Measurements from ENCODE around the gene CNNM4.

Gene CNNM4

DNA sequence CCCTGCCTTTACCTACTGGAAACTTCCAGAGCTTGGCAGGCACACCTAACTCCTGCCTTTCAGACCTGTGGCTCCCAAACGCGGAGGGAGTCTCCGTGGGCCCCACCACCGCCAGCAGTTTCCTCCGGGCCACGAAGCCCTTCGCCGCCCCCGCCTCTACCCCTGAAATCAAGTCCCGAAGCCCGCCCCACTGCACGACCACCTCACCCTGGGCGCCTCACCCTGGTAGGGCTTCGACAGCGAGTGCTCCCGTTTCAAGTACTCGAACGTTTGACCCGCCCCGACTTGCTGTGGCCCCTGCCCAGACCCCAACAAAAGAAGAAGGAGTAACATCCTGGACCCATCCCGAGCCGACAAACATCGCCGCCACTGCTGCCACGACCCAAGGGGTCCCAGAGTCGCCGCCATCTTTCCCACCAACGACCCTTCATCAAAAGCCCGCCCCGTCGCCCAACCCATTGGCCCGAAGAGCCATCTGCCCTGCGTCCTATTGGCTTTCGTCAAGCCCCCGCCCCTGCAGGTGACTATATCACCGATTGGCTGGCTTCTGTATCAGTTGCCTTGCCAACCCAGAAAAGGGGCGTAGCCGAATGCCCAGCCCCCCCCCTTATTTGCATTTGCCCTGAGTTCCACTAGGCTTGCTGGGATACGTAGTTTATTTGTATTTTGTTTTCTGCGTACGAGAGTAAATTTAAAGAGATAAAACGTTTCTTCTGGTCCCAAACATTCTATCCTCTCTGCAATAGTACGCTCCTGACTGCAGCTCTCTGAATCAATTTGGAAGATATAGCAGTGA is 20.9 kb upstream of the CNNM4 start, which contains the start of gene LMAN2L:
Gene LMAN2L, minus strand, starts transcription at position 432 of the 796 bp plus-strand sequence. Its CDS starts 24 bp downstream, at position 408.
- peak within 1 kb of the TSS; percentile 79 for H3K4me3 ChIP-seq (ENCODE audit: low read depth, low read length)
- TF ChIP-seq, protein P1, sequence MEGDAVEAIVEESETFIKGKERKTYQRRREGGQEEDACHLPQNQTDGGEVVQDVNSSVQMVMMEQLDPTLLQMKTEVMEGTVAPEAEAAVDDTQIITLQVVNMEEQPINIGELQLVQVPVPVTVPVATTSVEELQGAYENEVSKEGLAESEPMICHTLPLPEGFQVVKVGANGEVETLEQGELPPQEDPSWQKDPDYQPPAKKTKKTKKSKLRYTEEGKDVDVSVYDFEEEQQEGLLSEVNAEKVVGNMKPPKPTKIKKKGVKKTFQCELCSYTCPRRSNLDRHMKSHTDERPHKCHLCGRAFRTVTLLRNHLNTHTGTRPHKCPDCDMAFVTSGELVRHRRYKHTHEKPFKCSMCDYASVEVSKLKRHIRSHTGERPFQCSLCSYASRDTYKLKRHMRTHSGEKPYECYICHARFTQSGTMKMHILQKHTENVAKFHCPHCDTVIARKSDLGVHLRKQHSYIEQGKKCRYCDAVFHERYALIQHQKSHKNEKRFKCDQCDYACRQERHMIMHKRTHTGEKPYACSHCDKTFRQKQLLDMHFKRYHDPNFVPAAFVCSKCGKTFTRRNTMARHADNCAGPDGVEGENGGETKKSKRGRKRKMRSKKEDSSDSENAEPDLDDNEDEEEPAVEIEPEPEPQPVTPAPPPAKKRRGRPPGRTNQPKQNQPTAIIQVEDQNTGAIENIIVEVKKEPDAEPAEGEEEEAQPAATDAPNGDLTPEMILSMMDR (IDR thresholded peaks at IDR 0.05; ENCODE audit: borderline replicate concordance, insufficient read depth, low read depth, low read length) = no peak

DNA sequence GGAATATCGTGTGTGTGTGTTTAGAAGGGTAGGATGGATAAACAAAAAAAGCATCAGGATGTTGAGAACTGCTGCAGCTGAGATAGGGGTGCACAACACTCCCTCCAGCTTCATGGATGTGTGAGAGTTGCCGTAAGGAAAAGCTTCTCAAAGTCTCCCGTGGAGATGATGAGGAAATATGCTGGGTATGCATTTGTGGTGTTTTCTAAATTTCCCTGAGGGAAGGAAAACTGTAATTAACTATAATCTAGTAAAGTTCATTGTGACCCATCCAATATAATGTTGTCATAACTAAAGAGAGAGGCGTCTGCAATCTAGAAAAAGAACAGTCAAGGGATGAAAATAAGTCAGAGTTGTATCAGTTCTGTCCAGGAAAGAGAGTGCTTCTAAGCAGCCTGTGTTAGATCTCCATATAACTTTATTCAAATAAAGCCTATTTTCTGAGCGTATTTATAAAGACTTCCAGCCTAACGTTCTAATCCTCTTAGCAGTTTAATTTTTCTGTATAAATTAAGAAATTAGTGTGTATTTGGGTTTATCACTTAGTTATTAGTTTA is 13.6 kb upstream of the CNNM4 start:
- TF ChIP-seq, protein P1 (IDR thresholded peaks at IDR 0.05; ENCODE audit: borderline replicate concordance, insufficient read depth, low read depth, low read length) = no peak
- H3K4me3 ChIP-seq (ENCODE audit: low read depth, low read length) = no peak overlapping the region

DNA sequence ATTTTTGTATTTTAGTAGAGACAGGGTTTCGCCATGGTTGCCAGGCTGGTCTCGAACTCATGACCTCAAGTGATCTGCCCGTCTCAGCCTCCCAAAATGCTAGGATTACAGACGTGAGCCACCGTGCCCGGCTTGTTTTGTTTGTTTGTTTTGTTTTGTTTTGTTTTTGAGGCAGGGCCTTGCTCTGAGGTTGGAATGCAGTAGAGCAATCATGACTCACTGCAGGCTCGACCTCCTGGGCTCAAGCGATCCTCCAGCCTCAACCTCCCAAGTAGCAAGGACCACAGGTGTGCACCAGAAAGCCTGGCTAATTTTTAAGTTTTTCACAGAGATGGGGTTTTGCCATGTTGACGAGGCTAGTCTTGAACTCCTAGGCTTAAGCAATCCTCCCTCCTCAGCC is 8.9 kb upstream of the CNNM4 start:
- TF ChIP-seq, protein P1 (IDR thresholded peaks at IDR 0.05; ENCODE audit: borderline replicate concordance, insufficient read depth, low read depth, low read length) = no peak
- H3K4me3 ChIP-seq (ENCODE audit: low read depth, low read length) = no peak overlapping the region

DNA sequence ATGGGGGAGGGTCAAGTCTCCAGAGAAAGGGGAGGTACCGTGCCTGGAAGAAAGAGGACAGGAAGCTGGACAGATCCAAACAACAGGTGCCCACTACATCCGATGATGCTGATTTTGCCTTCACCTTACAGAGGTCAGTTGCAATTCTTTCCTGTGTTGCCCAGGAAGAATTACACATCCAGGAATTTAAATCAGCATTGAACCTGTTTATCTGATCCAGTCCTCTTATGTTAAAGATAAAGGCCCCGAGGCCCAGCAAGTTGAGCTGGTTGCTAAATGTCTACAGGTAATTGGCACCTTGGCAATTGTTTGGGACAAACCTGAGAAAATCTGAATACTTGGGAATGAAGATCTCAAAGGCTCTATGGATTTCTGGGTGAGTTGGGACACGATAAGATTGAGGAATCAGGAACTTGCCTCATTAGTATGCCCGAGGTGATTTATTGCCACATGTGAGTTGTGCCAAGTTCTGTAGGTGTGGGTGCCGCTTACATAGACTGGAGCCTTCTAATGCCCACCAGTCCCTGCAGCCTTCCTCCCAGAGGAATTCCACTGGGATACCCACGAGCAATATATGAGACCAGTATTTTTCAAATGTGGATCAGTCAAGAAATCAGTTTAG is 6.9 kb upstream of the CNNM4 start:
- TF ChIP-seq, protein P1 (IDR thresholded peaks at IDR 0.05; ENCODE audit: borderline replicate concordance, insufficient read depth, low read depth, low read length) = no peak
- no peak overlapping the region for H3K4me3 ChIP-seq (ENCODE audit: low read depth, low read length)

DNA sequence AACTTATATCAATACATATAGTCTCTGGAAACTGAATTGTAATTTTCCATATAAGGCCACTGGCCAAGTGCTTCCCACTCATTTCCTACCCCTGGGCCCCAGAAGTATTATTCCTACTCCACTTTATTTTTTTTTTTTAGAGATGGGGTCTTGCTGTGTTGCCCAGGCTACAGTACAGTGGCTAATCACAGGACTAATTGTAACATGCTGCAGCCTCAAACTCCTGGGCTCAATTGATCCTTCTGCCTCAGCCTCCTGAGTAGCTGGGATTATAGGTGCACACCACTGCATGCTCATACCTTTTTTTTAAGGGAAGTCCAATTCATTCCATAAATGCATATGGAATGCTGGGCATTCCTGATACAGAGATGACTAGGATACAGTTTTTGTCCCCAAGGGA is 6.4 kb upstream of the CNNM4 start:
- TF ChIP-seq, protein P1 (IDR thresholded peaks at IDR 0.05; ENCODE audit: borderline replicate concordance, insufficient read depth, low read depth, low read length) = no peak
- no peak overlapping the region for H3K4me3 ChIP-seq (ENCODE audit: low read depth, low read length)

DNA sequence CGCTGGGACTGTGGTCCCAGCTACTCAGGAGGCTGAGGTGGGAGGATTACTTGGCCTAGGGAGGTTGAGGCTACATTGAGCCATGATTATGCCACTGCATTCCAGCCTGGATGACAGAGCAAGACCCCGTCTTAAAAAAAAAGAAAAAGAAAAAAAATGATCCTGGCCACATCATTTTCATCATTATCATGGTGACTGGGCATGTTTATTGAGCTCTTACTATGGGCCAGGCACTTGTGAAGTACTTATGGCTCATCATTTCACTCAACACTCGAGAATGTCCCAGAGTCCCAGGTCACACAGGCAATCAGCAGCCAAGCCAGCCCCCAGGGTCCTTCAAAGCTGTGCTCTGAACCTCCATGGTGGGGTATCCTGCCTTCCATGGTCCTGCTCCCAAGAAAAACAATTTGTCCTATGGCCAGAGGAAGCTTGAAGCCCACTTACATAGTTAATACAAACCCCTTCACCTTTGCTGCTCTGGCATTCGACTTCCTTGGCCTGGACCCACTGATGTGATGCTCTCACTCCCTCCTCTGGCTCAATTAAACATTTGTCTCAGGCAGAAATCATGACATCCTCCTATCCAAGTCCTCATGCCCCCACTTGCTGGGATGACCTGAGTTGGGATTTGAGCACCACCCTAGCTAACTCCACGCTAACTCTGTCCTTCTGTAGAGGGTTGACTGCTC is 3.8 kb upstream of the CNNM4 start:
- TF ChIP-seq, protein P1 (IDR thresholded peaks at IDR 0.05; ENCODE audit: borderline replicate concordance, insufficient read depth, low read depth, low read length) = no peak
- H3K4me3 ChIP-seq (ENCODE audit: low read depth, low read length) = no peak overlapping the region
